ENCODE data around the gene PSMG4.

The PSMG4 gene

GRCh38 chr6:3312604-3313231 lies 54.0 kb downstream of the PSMG4 start:
- DNase-seq, result peak in 10 of 42 donors; percentile 14 to 53 (median 33)
- intact Hi-C loops (cut with DNase I), result no loop called here

GRCh38 chr6:3314176-3314575 lies 55.4 kb downstream of the PSMG4 start:
- DNase-seq, result peak in 7 of 42 donors; percentile 3 to 22 (median 12)

GRCh38 chr6:3314621-3315467 lies 56.1 kb downstream of the PSMG4 start:
- peak in 7 of 42 donors; percentile 3 to 21 (median 14) for DNase-seq
- intact Hi-C loops (cut with DNase I), result no loop called here

More at GRCh38 chr6:3314176-3314575, 55.4 kb downstream of the PSMG4 start:
- intact Hi-C loops (cut with DNase I), result no loop called here

GRCh38 chr6:3315841-3316240 lies 57.1 kb downstream of the PSMG4 start:
- peak in 8 of 42 donors; percentile 5 to 41 (median 17) for DNase-seq

GRCh38 chr6:3316331-3316730 lies 57.6 kb downstream of the PSMG4 start:
- peak in 5 of 42 donors; percentile 2 to 26 (median 6) for DNase-seq
- intact Hi-C loops (cut with DNase I), result no loop called here

More at GRCh38 chr6:3315841-3316240, 57.1 kb downstream of the PSMG4 start:
- intact Hi-C loops (cut with DNase I), result no loop called here

- intact Hi-C loops (cut with DNase I), result no loop called here
- DNase-seq, result peak in 3 of 42 donors; percentile 1 to 8 (median 6)
These were observed 58.1 kb downstream of the PSMG4 start for GRCh38 chr6:3316818-3317217.
